WERI-Rb-1 (cell line): ENCODE data around the gene PDLIM1.
"Not testable (repeated sequence)": the region's sequence is repeated elsewhere in the genome, so short reads cannot be mapped to it uniquely, and the experiment has no call there.

ENCODE experiments used
- DNase-seq: peaks from one replicate; pipeline ENCODE4 v3.0.0-alpha.2; 2020
- H3K27ac ChIP-seq: fragments of 250-450 bp; sonication (Bioruptor Pico); 2 replicates; pipeline ENCODE4 v1.5.1; 2020; ENCODE audit warnings: mild to moderate bottlenecking, moderate library complexity
- H3K27me3 ChIP-seq: fragments of 250-450 bp; sonication (Bioruptor Pico); 2 replicates; pipeline ENCODE4 v1.5.1; 2021; ENCODE audit warnings: mild to moderate bottlenecking, low read depth, moderate library complexity; ENCODE audit not compliant: insufficient read depth, severe bottlenecking
- H3K36me3 ChIP-seq: fragments of 250-450 bp; sonication (Bioruptor Pico); 2 replicates; pipeline ENCODE4 v1.5.1; 2020; ENCODE audit warnings: mild to moderate bottlenecking, moderate library complexity
- H3K4me3 ChIP-seq: 2 replicates; pipeline ENCODE4 v1.5.1; 2011; ENCODE audit warnings: low read depth, mild to moderate bottlenecking, control low read depth, low read length
- H3K9me3 ChIP-seq: fragments of 250-450 bp; sonication (Bioruptor Pico); 2 replicates; pipeline ENCODE4 v1.5.1; 2021; ENCODE audit warnings: mild to moderate bottlenecking, moderate library complexity; ENCODE audit not compliant: severe bottlenecking
- CTCF ChIP-seq: IDR thresholded peaks from 2 replicates; pipeline ENCODE4 v1.5.1; 2011; ENCODE audit warnings: low read depth, mild to moderate bottlenecking, control low read depth, inconsistent platforms, low read length

PDLIM1 gene

GRCh38 chr10:95211606-95212279 is 79.1 kb downstream of the PDLIM1 start:
- H3K27ac ChIP-seq = no peak overlapping the region
- H3K9me3 ChIP-seq = no peaks in the 10 kb centered on the region
- no peak for DNase-seq
- no peaks in the 10 kb centered on the region for H3K27me3 ChIP-seq
- H3K36me3 ChIP-seq = no peaks in the 10 kb centered on the region
- no peak for TF ChIP-seq CTCF
- H3K4me3 ChIP-seq = no peak overlapping the region

- H3K4me3 ChIP-seq = no peak overlapping the region
- H3K36me3 ChIP-seq = no peaks in the 10 kb centered on the region
- no peak overlapping the region for H3K27ac ChIP-seq
- DNase-seq = no peak
- TF ChIP-seq CTCF = no peak
- no peaks in the 10 kb centered on the region for H3K27me3 ChIP-seq
- no peaks in the 10 kb centered on the region for H3K9me3 ChIP-seq
Observed at GRCh38 chr10:95209509-95210127, 81.2 kb downstream of the PDLIM1 start.

GRCh38 chr10:95208702-95209391 is 82.0 kb downstream of the PDLIM1 start:
- no peaks in the 10 kb centered on the region for H3K9me3 ChIP-seq
- no peaks in the 10 kb centered on the region for H3K27me3 ChIP-seq
- H3K4me3 ChIP-seq = no peak overlapping the region
- no peak overlapping the region for H3K27ac ChIP-seq
- DNase-seq = no peak
- H3K36me3 ChIP-seq = no peaks in the 10 kb centered on the region
- TF ChIP-seq CTCF = no peak

GRCh38 chr10:95202865-95203264 is 87.9 kb downstream of the PDLIM1 start:
- not testable (repeated sequence) for H3K27me3 ChIP-seq, H3K36me3 ChIP-seq, H3K9me3 ChIP-seq, H3K27ac ChIP-seq, DNase-seq, H3K4me3 ChIP-seq

GRCh38 chr10:95201736-95202135 is 89.1 kb downstream of the PDLIM1 start:
- H3K27me3 ChIP-seq = no peaks in the 10 kb centered on the region
- no peak overlapping the region for H3K4me3 ChIP-seq
- no peaks in the 10 kb centered on the region for H3K9me3 ChIP-seq
- no peaks in the 10 kb centered on the region for H3K36me3 ChIP-seq
- H3K27ac ChIP-seq = no peak overlapping the region
- no peak for DNase-seq
- no peak for TF ChIP-seq CTCF

GRCh38 chr10:95196046-95196445 is 94.8 kb downstream of the PDLIM1 start:
- Histone ChIP-seq H3K27me3 (no peaks in the 10 kb centered on the region), H3K4me3 (no peak overlapping the region), H3K36me3 (no peaks in the 10 kb centered on the region), H3K27ac (no peak overlapping the region), H3K9me3 (no peaks in the 10 kb centered on the region)
- DNase-seq = no peak
- no peak for TF ChIP-seq CTCF
